Thoracic aorta (tissue), 2 donors: ENCODE results near the gene SLC22A7. TPM values are rescaled to one million over a fixed set of nuclear protein-coding genes. Genes with fewer than 3 reads are reported as not detected.

Source experiments
- ATAC-seq: fragments of 150-250 bp; one replicate; pipeline ENCODE4 v1.8.0; 2017; ENCODE audit warnings: low read depth; ENCODE audit not compliant: insufficient number of reproducible peaks, low FRiP score
- DNase-seq: peaks from one replicate; pipeline ENCODE4 v3.0.0-alpha.2; 2020; ENCODE audit warnings: low spot score
- H3K27ac ChIP-seq, 2 donors: fragments of 200-600 bp; sonication (generic); 1 replicate in 1 of 2; 2 replicates in 1 of 2; pipeline ENCODE4 v1.5.1; 2016; ENCODE audit warnings: mild to moderate bottlenecking in 2 of 2, moderate library complexity in 2 of 2
- H3K27me3 ChIP-seq: fragments of 200-600 bp; sonication (generic); replicated peaks from 2 replicates; pipeline ENCODE4 v1.6.0; 2016; ENCODE audit warnings: mild to moderate bottlenecking; ENCODE audit not compliant: insufficient read depth
- H3K36me3 ChIP-seq: fragments of 200-600 bp; sonication (generic); one replicate; pipeline ENCODE4 v1.5.1; 2016
- H3K4me1 ChIP-seq, 2 donors: fragments of 200-600 bp; sonication (generic); 1 replicate in 1 of 2; 2 replicates in 1 of 2; pipeline versions ENCODE4 v1.5.1 to v1.6.0; 2016; ENCODE audit warnings: low read depth in 2 of 2, mild to moderate bottlenecking in 1 of 2; ENCODE audit not compliant: control insufficient read depth in 1 of 2
- H3K4me3 ChIP-seq: fragments of 200-600 bp; sonication (generic); 2 replicates; pipeline ENCODE4 v1.5.1; 2016; ENCODE audit warnings: mild to moderate bottlenecking
- H3K9me3 ChIP-seq: fragments of 200-600 bp; sonication (generic); 2 replicates; pipeline ENCODE4 v1.5.1; 2016
- total RNA-seq, 2 donors: library from RNA; depleted of rRNA; stranded (reverse); fragments of >200 nt; gene quantifications; one replicate each; pipeline versions ENCODE4 v1.1.0 to v1.2.3, GENCODE V29; 2016
- TF ChIP-seq, protein P1 (sequence below): fragments of 200-600 bp; sonication (generic); IDR thresholded peaks from one replicate; pipeline ENCODE4 v1.5.1; 2019; ENCODE audit warnings: antibody characterized with exemption

SLC22A7 gene
- total RNA-seq, 2 donors from 2014 or later: not detected

DNA sequence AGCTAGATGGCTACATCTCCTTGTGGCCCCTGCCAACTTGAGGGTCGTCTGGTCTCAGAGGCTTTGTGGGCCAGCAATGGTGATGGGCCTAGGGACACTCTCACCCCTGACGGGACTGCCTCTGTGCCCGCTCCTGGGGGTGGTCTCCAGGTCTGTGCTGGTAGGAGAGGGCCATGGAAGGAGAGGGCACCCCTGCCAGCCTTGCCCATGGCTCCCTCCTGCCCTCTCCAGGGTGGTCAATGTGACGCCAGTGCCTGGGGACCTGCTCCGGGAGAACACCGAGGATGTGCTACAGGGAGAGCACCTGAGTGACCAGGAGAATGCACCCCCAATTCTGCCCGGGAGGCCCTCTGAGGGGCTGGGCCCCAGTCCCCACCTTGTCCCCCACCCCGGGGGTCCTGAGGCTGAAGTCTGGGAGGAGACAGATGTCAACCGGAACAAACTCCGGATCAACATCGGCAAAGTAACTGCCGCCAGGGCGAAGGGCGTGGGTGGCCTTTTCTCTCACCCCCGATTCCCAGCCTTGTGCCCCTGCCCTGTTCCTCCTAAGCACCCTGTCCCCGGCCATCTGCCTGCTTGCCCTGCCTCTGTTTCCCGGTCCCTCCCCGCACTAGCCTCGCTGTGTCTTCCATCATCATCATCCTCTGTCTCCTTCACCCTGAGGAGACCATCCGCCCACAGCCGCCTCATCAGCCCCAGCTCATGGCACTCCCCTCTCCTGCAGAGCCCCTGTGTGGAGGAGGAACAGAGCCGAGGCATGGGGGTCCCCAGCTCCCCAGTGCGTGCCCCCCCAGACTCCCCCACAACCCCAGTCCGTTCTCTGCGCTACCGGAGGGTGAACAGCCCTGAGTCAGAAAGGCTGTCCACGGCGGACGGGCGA is 39.0 kb upstream of the SLC22A7 start:
- TF ChIP-seq, protein P1, sequence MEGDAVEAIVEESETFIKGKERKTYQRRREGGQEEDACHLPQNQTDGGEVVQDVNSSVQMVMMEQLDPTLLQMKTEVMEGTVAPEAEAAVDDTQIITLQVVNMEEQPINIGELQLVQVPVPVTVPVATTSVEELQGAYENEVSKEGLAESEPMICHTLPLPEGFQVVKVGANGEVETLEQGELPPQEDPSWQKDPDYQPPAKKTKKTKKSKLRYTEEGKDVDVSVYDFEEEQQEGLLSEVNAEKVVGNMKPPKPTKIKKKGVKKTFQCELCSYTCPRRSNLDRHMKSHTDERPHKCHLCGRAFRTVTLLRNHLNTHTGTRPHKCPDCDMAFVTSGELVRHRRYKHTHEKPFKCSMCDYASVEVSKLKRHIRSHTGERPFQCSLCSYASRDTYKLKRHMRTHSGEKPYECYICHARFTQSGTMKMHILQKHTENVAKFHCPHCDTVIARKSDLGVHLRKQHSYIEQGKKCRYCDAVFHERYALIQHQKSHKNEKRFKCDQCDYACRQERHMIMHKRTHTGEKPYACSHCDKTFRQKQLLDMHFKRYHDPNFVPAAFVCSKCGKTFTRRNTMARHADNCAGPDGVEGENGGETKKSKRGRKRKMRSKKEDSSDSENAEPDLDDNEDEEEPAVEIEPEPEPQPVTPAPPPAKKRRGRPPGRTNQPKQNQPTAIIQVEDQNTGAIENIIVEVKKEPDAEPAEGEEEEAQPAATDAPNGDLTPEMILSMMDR: no peak

DNA sequence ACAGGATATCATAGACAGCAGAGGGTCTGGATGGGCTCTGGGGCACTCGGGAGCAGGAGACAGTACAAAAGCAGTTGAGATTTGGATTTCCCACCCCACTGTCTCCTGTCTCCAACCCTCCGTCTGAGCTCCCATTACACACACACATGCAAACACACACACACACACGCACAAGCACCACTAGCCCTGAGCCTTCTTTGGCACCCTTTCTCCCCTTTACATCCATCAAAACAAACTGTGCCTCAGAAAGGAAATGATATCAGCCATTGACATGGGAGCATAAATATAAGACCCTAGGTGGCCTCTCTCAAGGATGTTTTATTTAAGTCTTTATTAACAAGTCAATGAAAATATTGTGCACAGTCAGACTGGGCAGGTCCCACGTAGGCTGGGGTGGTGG is 37.3 kb upstream of the SLC22A7 start:
- no peaks in the 10 kb centered on the region for H3K9me3 ChIP-seq
- no peak overlapping the region for H3K27ac ChIP-seq
- H3K4me1 ChIP-seq: no peaks in the 10 kb centered on the region
- H3K36me3 ChIP-seq: no peaks in the 10 kb centered on the region
- TF ChIP-seq, protein P1: no peak
- ATAC-seq (no peak), DNase-seq (no peak)
- H3K27me3 ChIP-seq: no peaks in the 10 kb centered on the region
- no peak overlapping the region for H3K4me3 ChIP-seq

More for the DNA sequence above, 39.0 kb upstream of the SLC22A7 start:
- H3K27me3 ChIP-seq: no peaks in the 10 kb centered on the region
- H3K9me3 ChIP-seq: no peaks in the 10 kb centered on the region
- no peak overlapping the region for H3K27ac ChIP-seq
- H3K4me3 ChIP-seq: no peak overlapping the region
- ATAC-seq (no peak), DNase-seq (no peak)
- no peaks in the 10 kb centered on the region for H3K4me1 ChIP-seq
- no peaks in the 10 kb centered on the region for H3K36me3 ChIP-seq

DNA sequence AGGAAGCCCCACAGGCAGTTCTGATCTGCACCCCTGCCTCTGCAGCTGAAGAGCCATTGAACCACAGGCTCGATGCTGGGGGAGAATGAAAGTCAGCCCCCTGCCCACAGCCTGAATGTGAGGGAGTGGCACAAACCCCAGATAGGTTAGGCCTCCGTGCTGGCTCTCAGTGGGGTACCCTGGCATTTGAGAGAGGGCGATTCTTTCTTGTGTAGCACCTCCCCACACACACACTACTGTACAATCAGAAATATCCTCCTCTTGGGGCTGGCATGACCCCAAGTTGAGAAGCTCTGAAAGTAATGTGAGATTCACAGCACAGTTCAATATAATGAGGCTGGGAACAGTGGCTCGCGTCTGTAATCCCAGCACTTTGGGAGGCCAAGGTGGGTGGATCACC is 36.9 kb upstream of the SLC22A7 start:
- ATAC-seq: no peak
- Histone ChIP-seq H3K27ac (no peak overlapping the region), H3K9me3 (no peaks in the 10 kb centered on the region), H3K27me3 (no peaks in the 10 kb centered on the region), H3K36me3 (no peaks in the 10 kb centered on the region), H3K4me1 (no peaks in the 10 kb centered on the region), H3K4me3 (no peak overlapping the region)
- TF ChIP-seq, protein P1: no peak
- no peak for DNase-seq

DNA sequence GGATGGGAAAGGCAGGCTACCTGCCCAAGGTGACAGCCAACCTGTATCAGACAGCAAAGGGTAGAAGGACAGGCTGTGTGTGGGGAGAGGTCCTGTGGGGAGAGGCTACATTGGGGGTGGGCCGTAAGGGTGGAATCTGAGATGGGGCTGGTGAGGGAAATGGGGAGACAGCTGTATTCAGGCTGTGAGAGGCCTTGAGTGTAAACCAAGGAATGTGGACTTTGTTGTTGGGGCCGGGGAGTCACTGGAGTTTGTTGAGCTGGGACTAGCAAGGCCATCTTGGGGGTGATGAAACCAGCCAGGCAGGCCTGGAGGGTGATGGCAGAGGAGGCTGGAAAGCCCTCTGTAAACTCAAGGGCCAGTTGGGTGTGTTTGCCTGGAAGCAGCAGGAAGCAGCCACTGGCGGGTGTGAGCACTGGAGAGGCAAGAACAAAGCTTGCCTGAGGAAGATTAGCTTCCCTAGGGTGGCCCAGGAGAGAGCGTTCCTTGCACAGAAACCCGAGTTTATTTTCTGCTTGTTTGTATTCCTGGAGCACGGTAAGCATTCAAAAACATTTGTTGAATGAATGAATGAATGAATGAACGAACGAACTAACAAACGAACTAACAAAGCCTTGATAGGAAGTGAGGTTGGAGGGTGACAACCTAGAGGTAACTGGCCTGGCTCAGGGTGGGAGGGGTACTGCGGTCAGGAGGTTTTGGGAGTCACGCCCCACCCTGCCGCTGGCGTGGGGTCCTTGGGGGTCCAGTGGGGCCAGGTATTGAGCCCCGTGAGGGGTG is 35.9 kb upstream of the SLC22A7 start:
- H3K9me3 ChIP-seq: no peaks in the 10 kb centered on the region
- DNase-seq: no peak
- H3K27me3 ChIP-seq: no peaks in the 10 kb centered on the region
- no peaks in the 10 kb centered on the region for H3K4me1 ChIP-seq
- TF ChIP-seq, protein P1: no peak
- H3K27ac ChIP-seq: no peak overlapping the region
- no peak overlapping the region for H3K4me3 ChIP-seq
- ATAC-seq: no peak
- no peaks in the 10 kb centered on the region for H3K36me3 ChIP-seq

DNA sequence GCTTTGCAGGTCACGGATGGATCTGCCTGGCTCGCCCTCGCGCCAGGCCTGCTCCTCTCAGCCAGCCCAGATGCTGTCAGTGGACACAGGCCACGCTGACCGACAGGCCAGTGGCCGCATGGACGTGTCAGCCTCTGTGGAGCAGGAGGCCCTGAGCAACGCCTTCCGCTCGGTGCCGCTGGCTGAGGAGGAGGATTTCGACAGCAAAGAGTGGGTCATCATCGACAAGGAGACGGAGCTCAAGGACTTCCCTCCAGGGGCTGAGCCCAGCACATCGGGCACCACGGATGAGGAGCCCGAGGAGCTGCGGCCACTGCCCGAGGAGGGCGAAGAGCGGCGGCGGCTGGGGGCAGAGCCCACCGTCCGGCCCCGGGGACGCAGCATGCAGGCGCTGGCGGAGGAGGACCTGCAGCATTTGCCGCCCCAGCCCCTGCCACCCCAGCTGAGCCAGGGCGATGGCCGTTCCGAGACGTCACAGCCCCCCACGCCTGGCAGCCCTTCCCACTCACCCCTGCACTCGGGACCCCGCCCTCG is 35.2 kb upstream of the SLC22A7 start:
- no peaks in the 10 kb centered on the region for H3K9me3 ChIP-seq
- H3K27me3 ChIP-seq: no peaks in the 10 kb centered on the region
- TF ChIP-seq, protein P1: no peak
- peaks cover 0 to under 1% of the 10 kb centered on the region in 2 donors for H3K4me1 ChIP-seq
- ATAC-seq (no peak), DNase-seq (no peak)
- no peaks in the 10 kb centered on the region for H3K36me3 ChIP-seq
- no peak overlapping the region for H3K4me3 ChIP-seq
- H3K27ac ChIP-seq: no peak overlapping the region
